Testis (tissue), 3 donors: ENCODE data around the gene LONRF2. TPM values are rescaled to one million over a fixed set of nuclear protein-coding genes. Genes with fewer than 3 reads are reported as not detected.

ENCODE experiments used
- DNase-seq: peaks from one replicate; pipeline ENCODE4 v3.0.0-alpha.2; 2019
- H3K27ac ChIP-seq, 2 donors: fragments of 200-600 bp; sonication (generic); one replicate each; pipeline ENCODE4 v1.5.1; 2019
- H3K27me3 ChIP-seq: fragments of 200-600 bp; sonication (generic); one replicate; pipeline ENCODE4 v1.5.1; 2019
- H3K36me3 ChIP-seq: fragments of 200-600 bp; sonication (generic); one replicate; pipeline ENCODE4 v1.5.1; 2017; ENCODE audit warnings: low read depth; ENCODE audit errors: missing control alignments
- H3K4me1 ChIP-seq: fragments of 200-600 bp; sonication (generic); one replicate; pipeline ENCODE4 v1.5.1; 2019
- H3K4me3 ChIP-seq, 2 donors: fragments of 200-600 bp; sonication (generic); one replicate each; pipeline ENCODE4 v1.5.1; 2017 to 2019
- H3K9me3 ChIP-seq: fragments of 200-600 bp; sonication (generic); one replicate; pipeline ENCODE4 v1.5.1; 2017
- CTCF ChIP-seq, 3 experiments: fragments of 450-650 bp in 2 of 3; fragments of 200-600 bp in 1 of 3; sonication (generic) in 1 of 3; IDR thresholded peaks; one replicate each; pipeline ENCODE4 v1.5.1; 2016 to 2019; ENCODE audit warnings: antibody characterized with exemption in 3 of 3, mild to moderate bottlenecking in 2 of 3, moderate library complexity in 1 of 3
- POLR2A ChIP-seq: fragments of 450-650 bp; IDR thresholded peaks from one replicate; pipeline ENCODE4 v1.6.1; 2017; ENCODE audit warnings: antibody characterized with exemption, mild to moderate bottlenecking, moderate library complexity
- WGBS, 2 donors: methylation state at CpG; one replicate each; pipeline ENCODE4 v1.1.5; 2018; 5-methylcytosine and 5-hydroxymethylcytosine counted together
- intact Hi-C: fragments of 100-400 bp; cut with DNase I; formaldehyde crosslinking; loops from one replicate; pipeline ENCODE4 v1.15.1; 2023; ENCODE audit warnings: low total_unique reads
- polyA plus RNA-seq: library from polyadenylated mRNA; stranded (reverse); fragments of 350-450 nt; fragmentation: Illumina TruSeq; extraction: RNeasy Lipid Tissue Mini Kit (QIAGEN cat#74804); gene quantifications from one replicate; pipeline ENCODE4 v1.2.3, GENCODE V29; 2014; ENCODE audit warnings: low read depth, low replicate concordance; ENCODE audit not compliant: insufficient read depth
- total RNA-seq, 2 donors: library from RNA; depleted of rRNA; stranded (reverse); fragments of >200 nt; gene quantifications; one replicate each; pipeline ENCODE4 v1.2.3, GENCODE V29; 2016

Gene LONRF2
- total and polyA plus RNA-seq, 3 donors from 2014 or later, result 6.5 to 17.7 (median 16.1) TPM

DNA sequence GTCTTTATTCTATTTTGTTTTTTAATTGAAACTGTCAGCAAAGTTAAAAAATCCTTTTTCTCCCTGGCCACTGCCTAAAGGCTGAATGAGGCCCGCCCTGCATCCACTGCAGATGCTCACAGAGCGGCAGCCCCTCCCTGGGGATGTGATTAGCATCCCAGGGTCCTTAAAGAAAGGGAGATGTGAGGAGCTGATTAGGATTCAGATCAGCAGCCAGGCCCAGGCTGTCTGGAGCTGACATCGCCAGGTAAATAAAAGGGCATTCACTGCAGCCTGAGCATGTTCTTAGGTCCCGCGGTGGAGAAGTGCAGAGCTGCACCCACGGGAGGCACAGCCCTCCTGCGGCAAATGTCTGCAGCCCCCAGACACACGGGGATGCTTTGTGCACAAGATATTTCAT lies 83.8 kb downstream of the LONRF2 start:
- Histone ChIP-seq H3K36me3 (no peaks in the 10 kb centered on the region), H3K4me1 (peaks cover 6% of the 10 kb centered on the region), H3K27ac (no peak overlapping the region), H3K27me3 (no peaks in the 10 kb centered on the region), H3K9me3 (no peaks in the 10 kb centered on the region), H3K4me3 (no peak overlapping the region)
- TF ChIP-seq POLR2A (no peak), CTCF (IDR thresholded peaks at IDR 0.05) (no peak)
- 89 to 94% methylated on average over 8 of the region's 8 CpGs for WGBS, 2 donors
- DNase-seq, result no peak
- intact Hi-C loops, result no loop called here

GRCh38 chr2:100237770-100238169 lies 84.5 kb downstream of the LONRF2 start:
- Histone ChIP-seq H3K27me3 (no peaks in the 10 kb centered on the region), H3K36me3 (no peaks in the 10 kb centered on the region), H3K9me3 (no peaks in the 10 kb centered on the region), H3K27ac (no peak overlapping the region), H3K4me3 (no peak overlapping the region), H3K4me1 (peaks cover 2% of the 10 kb centered on the region)
- DNase-seq, result no peak
- no peak for TF ChIP-seq CTCF (IDR thresholded peaks at IDR 0.05)
- TF ChIP-seq POLR2A, result no peak
- 80 to 88% methylated on average over 8 of the region's 8 CpGs for WGBS, 2 donors
- intact Hi-C loops, result no loop called here

- H3K4me1 ChIP-seq, result no peaks in the 10 kb centered on the region
- no peak for DNase-seq
- H3K27me3 ChIP-seq, result no peaks in the 10 kb centered on the region
- H3K9me3 ChIP-seq, result no peaks in the 10 kb centered on the region
- no peaks in the 10 kb centered on the region for H3K36me3 ChIP-seq
- intact Hi-C loops, result no loop called here
- H3K27ac ChIP-seq, result no peak overlapping the region
- no peak for TF ChIP-seq POLR2A
- no peak for TF ChIP-seq CTCF (IDR thresholded peaks at IDR 0.05)
- WGBS, 2 donors, result 85% methylated on average over 10 of the region's 10 CpGs
- no peak overlapping the region for H3K4me3 ChIP-seq
Observed at GRCh38 chr2:100237163-100237562, 85.1 kb downstream of the LONRF2 start.

- Histone ChIP-seq H3K27ac (no peak overlapping the region), H3K27me3 (no peaks in the 10 kb centered on the region), H3K4me3 (no peak overlapping the region), H3K9me3 (no peaks in the 10 kb centered on the region), H3K4me1 (no peaks in the 10 kb centered on the region), H3K36me3 (no peaks in the 10 kb centered on the region)
- 79 to 96% methylated on average over 6 of the region's 6 CpGs for WGBS, 2 donors
- TF ChIP-seq POLR2A (no peak), CTCF (IDR thresholded peaks at IDR 0.05) (no peak)
- intact Hi-C loops, result no loop called here
- no peak for DNase-seq
Observed at GRCh38 chr2:100236166-100236565, 86.1 kb downstream of the LONRF2 start.

DNA sequence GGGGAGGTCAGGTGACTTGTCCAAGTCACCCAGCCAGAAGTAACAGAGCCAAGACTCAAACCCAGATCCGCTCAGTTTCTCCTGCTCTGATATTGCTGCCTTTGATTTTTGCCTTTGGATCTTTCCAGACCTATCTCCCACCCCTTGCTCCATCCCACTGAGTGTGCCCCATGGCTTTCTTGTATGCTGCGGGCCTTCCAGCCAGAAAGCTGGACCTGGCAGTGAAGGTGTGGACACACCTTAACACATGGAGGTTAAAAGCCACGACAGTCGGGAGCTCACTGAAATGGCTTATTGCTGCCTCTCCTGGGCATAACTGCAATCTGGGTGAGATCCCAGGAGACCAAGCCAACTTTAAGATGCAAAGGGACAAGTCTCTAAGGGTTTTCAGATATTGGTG lies 86.7 kb downstream of the LONRF2 start:
- H3K36me3 ChIP-seq, result no peaks in the 10 kb centered on the region
- no peak overlapping the region for H3K27ac ChIP-seq
- no peaks in the 10 kb centered on the region for H3K27me3 ChIP-seq
- 88 to 97% methylated on average over 4 of the region's 4 CpGs for WGBS, 2 donors
- no peaks in the 10 kb centered on the region for H3K4me1 ChIP-seq
- intact Hi-C loops, result no loop called here
- no peaks in the 10 kb centered on the region for H3K9me3 ChIP-seq
- no peak overlapping the region for H3K4me3 ChIP-seq
- DNase-seq, result no peak
- no peak for TF ChIP-seq CTCF (IDR thresholded peaks at IDR 0.05)
- TF ChIP-seq POLR2A, result no peak
